Uterus (tissue), 2 donors: ENCODE measurements around the gene KRT24.

Experiments used
- POLR2A ChIP-seq, 2 donors: fragments of 450-650 bp; IDR thresholded peaks; one replicate each; pipeline ENCODE4 v1.6.1; 2016; ENCODE audit warnings: antibody characterized with exemption in 2 of 2, mild to moderate bottlenecking in 1 of 2, moderate library complexity in 1 of 2
- TF ChIP-seq, protein P1 (sequence below), 4 experiments: fragments of 200-600 bp in 2 of 4; fragments of 450-650 bp in 2 of 4; sonication (generic) in 2 of 4; IDR thresholded peaks; one replicate each; pipeline ENCODE4 v1.5.1; 2016 to 2019; ENCODE audit warnings: antibody characterized with exemption in 4 of 4, mild to moderate bottlenecking in 2 of 4, moderate library complexity in 1 of 4

- TF ChIP-seq, protein P1, sequence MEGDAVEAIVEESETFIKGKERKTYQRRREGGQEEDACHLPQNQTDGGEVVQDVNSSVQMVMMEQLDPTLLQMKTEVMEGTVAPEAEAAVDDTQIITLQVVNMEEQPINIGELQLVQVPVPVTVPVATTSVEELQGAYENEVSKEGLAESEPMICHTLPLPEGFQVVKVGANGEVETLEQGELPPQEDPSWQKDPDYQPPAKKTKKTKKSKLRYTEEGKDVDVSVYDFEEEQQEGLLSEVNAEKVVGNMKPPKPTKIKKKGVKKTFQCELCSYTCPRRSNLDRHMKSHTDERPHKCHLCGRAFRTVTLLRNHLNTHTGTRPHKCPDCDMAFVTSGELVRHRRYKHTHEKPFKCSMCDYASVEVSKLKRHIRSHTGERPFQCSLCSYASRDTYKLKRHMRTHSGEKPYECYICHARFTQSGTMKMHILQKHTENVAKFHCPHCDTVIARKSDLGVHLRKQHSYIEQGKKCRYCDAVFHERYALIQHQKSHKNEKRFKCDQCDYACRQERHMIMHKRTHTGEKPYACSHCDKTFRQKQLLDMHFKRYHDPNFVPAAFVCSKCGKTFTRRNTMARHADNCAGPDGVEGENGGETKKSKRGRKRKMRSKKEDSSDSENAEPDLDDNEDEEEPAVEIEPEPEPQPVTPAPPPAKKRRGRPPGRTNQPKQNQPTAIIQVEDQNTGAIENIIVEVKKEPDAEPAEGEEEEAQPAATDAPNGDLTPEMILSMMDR (IDR thresholded peaks at IDR 0.05): no peak
- no peak for TF ChIP-seq POLR2A (IDR thresholded peaks at IDR 0.05)
These were observed 32.3 kb downstream of the KRT24 start for GRCh38 chr17:40671282-40671681.
